Pericardium fibroblast (primary cell): Measurements from ENCODE around the gene IRF2BP1. TPM values are rescaled to one million over a fixed set of nuclear protein-coding genes. Genes with fewer than 3 reads are reported as not detected.

ENCODE experiments used
- total RNA-seq: library from RNA; depleted of rRNA; stranded (reverse); fragments of >200 nt; gene quantifications from 2 replicates; pipeline ENCODE4 v1.2.3, GENCODE V29; 2015

The IRF2BP1 gene, protein sequence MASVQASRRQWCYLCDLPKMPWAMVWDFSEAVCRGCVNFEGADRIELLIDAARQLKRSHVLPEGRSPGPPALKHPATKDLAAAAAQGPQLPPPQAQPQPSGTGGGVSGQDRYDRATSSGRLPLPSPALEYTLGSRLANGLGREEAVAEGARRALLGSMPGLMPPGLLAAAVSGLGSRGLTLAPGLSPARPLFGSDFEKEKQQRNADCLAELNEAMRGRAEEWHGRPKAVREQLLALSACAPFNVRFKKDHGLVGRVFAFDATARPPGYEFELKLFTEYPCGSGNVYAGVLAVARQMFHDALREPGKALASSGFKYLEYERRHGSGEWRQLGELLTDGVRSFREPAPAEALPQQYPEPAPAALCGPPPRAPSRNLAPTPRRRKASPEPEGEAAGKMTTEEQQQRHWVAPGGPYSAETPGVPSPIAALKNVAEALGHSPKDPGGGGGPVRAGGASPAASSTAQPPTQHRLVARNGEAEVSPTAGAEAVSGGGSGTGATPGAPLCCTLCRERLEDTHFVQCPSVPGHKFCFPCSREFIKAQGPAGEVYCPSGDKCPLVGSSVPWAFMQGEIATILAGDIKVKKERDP
- 36.3 and 38.5 TPM in 2 replicates for total RNA-seq

DNA sequence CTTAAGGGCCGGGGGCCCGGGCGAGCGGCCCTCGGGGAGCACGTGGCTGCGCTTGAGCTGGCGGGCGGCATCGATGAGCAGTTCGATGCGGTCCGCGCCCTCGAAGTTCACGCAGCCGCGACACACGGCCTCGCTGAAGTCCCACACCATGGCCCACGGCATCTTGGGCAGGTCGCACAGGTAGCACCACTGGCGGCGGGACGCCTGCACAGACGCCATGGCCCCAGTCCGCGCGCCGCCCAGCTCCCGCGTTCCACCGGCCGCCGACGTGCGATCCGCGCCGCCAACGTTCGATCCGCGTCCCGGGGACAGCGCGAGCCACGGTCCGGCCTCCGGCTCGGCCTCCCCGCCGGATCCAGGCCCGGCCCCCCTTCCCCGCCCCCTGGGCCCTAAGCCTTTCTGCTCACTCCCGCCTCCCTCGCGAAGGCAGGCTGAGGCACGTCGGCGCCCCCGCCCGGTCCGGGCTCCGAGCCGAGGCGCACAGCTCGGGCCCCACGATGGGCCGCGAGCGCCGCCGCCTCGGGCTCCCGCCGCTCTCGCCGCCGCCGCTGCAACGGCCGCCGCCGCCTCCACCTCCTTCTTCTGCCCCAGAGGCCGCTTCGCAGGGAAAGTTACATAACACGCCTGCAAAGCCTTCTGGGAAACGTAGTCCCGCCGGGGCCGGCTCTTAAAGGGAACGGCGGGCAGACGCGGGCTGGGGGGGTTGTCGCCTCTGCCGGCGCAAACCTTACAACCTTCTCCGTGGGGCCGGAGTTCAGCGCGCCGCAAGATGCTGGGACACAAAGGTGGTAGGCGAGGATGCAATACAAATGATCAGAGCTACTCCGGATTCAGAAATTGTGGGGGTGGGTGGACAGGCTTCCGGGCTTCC lies at the start of gene IRF2BP1:
Gene IRF2BP1 (minus strand): TSS at position 586 of the 871 bp plus-strand sequence. CDS start 367 bp downstream, at position 219.

DNA sequence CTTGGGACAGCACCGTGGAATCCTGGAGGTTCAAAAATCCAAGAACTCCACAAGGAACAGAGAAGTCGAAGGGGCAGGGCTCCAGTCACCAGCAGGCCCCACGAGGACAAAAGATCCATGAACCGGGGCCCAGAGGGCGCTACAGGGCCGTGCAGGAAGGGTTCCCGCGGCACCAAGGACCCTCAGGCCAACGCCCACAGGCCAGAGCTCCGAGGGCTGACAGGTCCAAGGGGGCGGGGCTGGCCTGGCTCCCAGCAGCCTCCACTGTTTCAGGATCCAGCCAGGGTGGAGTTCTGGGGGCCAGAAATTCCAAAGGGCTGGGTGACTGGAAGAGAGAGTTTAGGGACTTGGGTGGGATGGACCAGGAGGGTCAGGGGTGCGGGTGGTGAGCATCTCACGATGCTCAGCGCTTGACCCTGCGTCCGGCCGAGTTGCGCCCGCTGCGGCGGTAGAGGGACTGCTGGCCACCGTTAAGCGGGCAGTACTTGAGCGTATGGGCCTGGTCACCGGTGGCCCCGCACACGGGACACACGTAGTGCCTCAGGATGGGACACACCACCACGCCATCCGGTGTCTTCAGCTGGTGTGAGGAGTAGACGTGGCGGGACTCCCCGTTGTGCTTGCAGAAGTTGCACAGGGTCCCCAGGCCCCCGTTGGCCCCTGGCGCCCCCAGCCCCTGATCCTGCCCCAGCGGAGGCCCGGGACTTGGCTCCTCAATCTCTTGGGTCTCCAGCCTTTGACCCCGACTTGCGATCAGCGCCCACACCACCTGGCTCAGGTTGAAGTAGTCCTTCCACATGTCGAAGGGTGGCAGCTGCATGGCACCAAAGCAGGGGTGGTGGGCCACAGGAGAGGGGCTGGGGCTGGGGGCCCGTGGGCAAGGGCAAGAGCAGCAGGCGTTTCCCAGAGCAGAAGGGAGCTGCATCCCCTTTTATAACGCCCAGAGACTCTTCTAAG lies 28.2 kb upstream of the IRF2BP1 start, which contains the start of gene NANOS2:
Gene NANOS2 (minus strand): TSS at position 905 of the 957 bp plus-strand sequence. CDS start 85 bp downstream, at position 820.

DNA sequence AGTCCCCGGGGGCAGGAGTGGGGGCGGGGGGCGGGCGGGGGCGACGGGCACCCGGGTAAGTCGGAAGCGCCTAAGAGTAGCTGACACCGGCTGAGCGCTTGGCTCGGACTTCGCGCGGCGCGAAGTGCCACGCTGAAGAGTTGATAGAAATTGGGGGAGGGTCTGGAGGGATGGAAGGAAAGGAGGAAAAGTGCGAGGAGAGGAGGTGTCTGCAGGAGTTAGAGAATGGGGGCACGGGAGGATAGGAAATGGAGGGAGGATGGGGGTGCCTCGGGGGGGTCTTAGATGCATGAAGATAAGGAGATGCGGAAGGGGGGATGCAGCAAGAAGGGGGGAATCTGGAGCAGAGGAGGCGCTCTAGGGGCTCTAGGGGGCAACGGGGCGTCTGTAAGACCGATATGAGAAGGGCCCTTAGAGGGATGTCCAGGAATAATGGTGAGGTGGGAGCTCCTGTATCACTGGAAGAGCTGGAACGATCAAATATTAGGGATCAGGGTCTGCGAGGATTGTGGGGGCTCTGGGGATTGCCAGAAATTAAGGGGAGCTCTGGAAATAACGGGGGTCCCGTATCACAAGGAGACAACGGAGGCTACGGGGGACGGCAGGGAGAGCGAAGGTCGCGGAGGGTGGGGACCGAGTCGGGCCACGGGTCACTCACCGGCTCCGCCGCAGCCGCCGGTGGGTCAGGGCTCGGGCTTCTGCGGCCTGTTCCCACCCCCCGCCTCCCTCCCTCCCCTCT lies 16.1 kb upstream of the IRF2BP1 start, which contains the start of gene MYPOP:
Gene MYPOP (minus strand): TSS at position 702 of the 739 bp plus-strand sequence. CDS start 840 bp downstream, outside the sequence.

DNA sequence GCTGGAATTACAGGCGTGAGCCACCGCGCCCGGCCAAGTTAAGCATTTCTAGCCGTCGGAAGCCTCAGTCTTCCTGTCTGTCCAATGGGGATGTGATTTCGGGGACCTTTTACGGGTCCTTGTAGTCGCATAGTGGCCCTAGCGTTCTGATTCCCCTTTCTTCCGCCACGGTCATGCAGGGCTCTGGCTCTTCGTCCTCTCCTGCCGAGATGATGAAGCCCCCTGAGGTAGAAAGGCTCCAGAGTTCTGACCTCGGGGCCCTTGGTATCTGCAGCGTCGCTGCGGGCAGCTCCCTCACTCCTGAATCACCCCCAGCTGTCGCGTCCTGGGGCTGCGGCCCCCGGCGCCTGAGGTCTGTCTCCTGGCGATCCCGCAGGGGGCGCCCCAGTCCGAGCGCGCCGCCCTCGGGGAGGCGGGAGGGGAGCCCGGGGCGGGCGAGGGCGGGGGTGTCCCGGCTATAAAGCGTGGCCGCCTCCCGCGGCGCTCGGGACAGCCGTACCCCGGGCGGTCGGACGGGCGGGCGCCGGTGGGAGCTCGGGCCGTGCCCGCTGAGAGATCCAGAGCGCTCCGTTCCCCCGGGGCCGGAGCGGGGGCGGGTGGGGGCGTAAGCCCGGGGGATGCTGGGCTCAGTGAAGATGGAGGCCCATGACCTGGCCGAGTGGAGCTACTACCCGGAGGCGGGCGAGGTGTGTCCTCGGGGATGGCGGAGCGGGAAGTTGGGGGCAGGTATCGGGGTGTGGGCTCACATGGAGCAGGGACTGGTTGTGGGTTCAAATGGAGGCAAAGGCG lies 21.9 kb downstream of the IRF2BP1 start, which contains the start of gene FOXA3:
Gene FOXA3 (plus strand): TSS at position 487 of the 789 bp plus-strand sequence. CDS start 131 bp downstream, at position 618.

DNA sequence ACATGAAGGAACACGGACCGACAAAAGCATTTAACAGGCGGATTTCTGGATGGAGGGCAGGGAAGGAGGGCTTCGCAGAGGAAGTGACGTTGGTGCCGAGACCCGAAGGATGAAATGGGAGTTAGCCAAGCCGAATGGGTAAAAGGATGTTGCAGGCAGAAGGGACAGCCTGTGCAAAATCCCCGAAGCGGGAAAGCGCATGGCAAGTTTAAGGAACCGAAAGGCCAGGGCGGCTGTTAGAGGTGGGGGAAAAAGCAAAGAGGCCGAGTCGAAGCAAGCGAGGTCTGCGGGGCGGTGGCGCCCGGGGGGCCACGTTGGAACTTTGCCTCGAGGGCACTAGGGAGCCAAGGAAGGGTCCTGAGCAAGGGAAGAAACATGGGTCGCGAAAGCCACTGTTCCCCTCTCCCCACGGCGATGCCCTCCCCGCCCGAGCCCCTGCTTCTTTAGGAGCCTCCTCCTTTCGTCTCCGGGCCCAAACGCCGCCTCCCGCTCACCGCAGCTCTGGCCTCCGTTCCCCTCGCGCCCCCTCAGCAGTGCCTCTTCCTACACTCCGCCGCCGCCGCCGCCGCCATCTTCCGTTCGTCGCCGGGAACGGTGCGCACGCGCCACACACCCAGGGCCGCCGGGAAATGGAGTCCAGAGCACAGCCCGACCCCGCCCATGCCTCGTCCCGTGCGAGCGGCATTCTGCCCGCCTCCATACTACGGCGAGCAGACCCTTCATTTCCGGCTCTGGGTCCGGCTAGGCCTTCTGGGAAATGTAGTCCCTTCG lies 23.2 kb downstream of the IRF2BP1 start, which contains the start of gene SYMPK:
Gene SYMPK (minus strand): TSS at position 584 of the 771 bp plus-strand sequence. CDS start 8,652 bp downstream, outside the sequence.

Other genes with a start within 250 kb of the IRF2BP1 start
- 12.4 and 18.6 TPM in 2 replicates for gene EML2, start 246.7 kb downstream of the IRF2BP1 start, total RNA-seq
- gene GIPR, start 217.9 kb downstream of the IRF2BP1 start, total RNA-seq = 0.12 TPM in 1 of 2 replicates, not detected in the other
- 281 and 314 TPM in 2 replicates for gene SNRPD2, start 194.2 kb downstream of the IRF2BP1 start, total RNA-seq
- 10.0 and 18.6 TPM in 2 replicates for gene QPCTL, start 193.5 kb downstream of the IRF2BP1 start, total RNA-seq
- gene FBXO46, start 155.2 kb downstream of the IRF2BP1 start, total RNA-seq = 8.4 and 9.7 TPM in 2 replicates
- gene MEIOSIN, start 152.7 kb downstream of the IRF2BP1 start, total RNA-seq = not detected in 2 replicates
- 26.3 and 31.2 TPM in 2 replicates for gene SIX5, start 116.9 kb downstream of the IRF2BP1 start, total RNA-seq
- gene DMPK, start 103.7 kb downstream of the IRF2BP1 start, total RNA-seq = 29.4 and 32.7 TPM in 2 replicates
- gene DMWD, start 93.3 kb downstream of the IRF2BP1 start, total RNA-seq = 25.6 and 27.6 TPM in 2 replicates
- gene RSPH6A, start 70.8 kb downstream of the IRF2BP1 start, total RNA-seq = not detected in 2 replicates
- 26.5 and 45.2 TPM in 2 replicates for gene SYMPK, start 23.0 kb downstream of the IRF2BP1 start, total RNA-seq
- not detected in 2 replicates for gene FOXA3, start 21.8 kb downstream of the IRF2BP1 start, total RNA-seq
- gene MYPOP, start 16.5 kb upstream of the IRF2BP1 start, total RNA-seq = 4.3 and 5.0 TPM in 2 replicates
- not detected in 2 replicates for gene NANOS2, start 28.6 kb upstream of the IRF2BP1 start, total RNA-seq
- under 0.01 and 0.60 TPM in 2 replicates for gene NOVA2, start 87.7 kb upstream of the IRF2BP1 start, total RNA-seq
- 2.6 and 8.5 TPM in 2 replicates for gene CCDC61, start 109.3 kb upstream of the IRF2BP1 start, total RNA-seq
- not detected in 2 replicates for gene PGLYRP1, start 136.9 kb upstream of the IRF2BP1 start, total RNA-seq
- gene IGFL4, start 154.9 kb upstream of the IRF2BP1 start, total RNA-seq = not detected in 2 replicates
- not detected in 2 replicates for gene IGFL3, start 238.5 kb upstream of the IRF2BP1 start, total RNA-seq